ENCODE measurements around the gene CD164. TPM values are rescaled to one million over a fixed set of nuclear protein-coding genes. Genes with fewer than 3 reads are reported as not detected.

CD164 gene
- total and polyA plus RNA-seq, 4 donors = 131 to 300 (median 206) TPM

DNA sequence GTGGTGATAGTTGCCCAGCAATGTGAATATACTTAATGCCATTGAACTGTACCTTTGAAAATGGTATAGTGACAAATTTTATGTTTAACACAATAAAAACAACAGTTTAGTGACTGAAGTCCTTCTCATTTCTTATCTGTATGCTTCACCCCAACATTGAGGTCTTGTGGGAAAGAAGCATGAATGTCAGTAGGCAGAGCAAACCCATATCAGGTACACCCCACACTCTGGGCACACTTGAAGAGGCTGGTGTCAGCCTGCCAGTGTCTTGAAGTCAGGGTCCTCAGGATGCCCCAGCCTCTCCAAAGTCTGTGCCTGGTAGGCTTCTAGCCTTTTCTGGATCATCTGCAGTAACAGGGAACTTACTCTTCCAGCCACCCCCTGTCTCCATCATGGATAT is 51.2 kb downstream of the CD164 start:
- H3K9me3 ChIP-seq (ENCODE audit: control insufficient read depth in 4 of 4, insufficient read depth in 3 of 4, low read length in 3 of 4) = peaks cover 0 to 4% (median 0%) of the 10 kb centered on the region in 4 donors
- H3K4me3 ChIP-seq = no peak overlapping the region
- H3K4me1 ChIP-seq (ENCODE audit: control insufficient read depth in 5 of 5, insufficient read depth in 5 of 5, low read length in 5 of 5) = peaks cover 0 to 6% (median 0%) of the 10 kb centered on the region in 5 donors
- no peak overlapping the region for H3K27ac ChIP-seq (ENCODE audit: low read depth in 1 of 2, low read length in 1 of 2)
- TF ChIP-seq, protein P1, sequence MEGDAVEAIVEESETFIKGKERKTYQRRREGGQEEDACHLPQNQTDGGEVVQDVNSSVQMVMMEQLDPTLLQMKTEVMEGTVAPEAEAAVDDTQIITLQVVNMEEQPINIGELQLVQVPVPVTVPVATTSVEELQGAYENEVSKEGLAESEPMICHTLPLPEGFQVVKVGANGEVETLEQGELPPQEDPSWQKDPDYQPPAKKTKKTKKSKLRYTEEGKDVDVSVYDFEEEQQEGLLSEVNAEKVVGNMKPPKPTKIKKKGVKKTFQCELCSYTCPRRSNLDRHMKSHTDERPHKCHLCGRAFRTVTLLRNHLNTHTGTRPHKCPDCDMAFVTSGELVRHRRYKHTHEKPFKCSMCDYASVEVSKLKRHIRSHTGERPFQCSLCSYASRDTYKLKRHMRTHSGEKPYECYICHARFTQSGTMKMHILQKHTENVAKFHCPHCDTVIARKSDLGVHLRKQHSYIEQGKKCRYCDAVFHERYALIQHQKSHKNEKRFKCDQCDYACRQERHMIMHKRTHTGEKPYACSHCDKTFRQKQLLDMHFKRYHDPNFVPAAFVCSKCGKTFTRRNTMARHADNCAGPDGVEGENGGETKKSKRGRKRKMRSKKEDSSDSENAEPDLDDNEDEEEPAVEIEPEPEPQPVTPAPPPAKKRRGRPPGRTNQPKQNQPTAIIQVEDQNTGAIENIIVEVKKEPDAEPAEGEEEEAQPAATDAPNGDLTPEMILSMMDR (IDR thresholded peaks at IDR 0.05; ENCODE audit: control extremely low read depth, extremely low read depth) = no peak
- DNase-seq = no peak
- no peaks in the 10 kb centered on the region for H3K27me3 ChIP-seq (ENCODE audit: control insufficient read depth in 3 of 3, insufficient read depth in 3 of 3, low read length in 2 of 3)
- H3K9ac ChIP-seq (ENCODE audit: insufficient read depth in 1 of 2, low read length in 2 of 2) = no peak overlapping the region
- no peaks in the 10 kb centered on the region for H3K36me3 ChIP-seq (ENCODE audit: control insufficient read depth in 4 of 4, insufficient read depth in 4 of 4, low read length in 4 of 4)
- ATAC-seq (ENCODE audit: insufficient read depth, low FRiP score) = no peak

DNA sequence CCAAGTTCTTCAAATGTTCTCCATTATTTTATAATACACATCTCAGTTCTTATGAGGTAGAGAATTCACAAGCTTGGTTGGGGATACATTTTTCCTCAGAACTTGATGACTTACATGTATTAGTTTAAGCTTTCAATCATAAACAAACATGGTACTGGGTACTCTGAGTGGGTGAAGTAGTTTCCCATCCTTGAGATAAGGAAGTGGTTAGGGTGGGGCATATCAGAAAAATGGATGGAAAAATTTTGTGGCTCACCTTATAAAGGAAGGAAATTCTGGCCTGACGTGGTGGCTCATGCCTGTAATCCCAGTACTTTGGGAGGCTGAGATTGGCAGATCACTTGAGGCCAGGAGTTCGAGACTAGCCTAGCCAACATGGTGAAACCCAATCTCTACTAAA is 52.0 kb downstream of the CD164 start:
- Histone ChIP-seq H3K36me3 (ENCODE audit: control insufficient read depth in 4 of 4, insufficient read depth in 4 of 4, low read length in 4 of 4) (no peaks in the 10 kb centered on the region), H3K9ac (ENCODE audit: insufficient read depth in 1 of 2, low read length in 2 of 2) (no peak overlapping the region), H3K4me3 (no peak overlapping the region), H3K27ac (ENCODE audit: low read depth in 1 of 2, low read length in 1 of 2) (no peak overlapping the region), H3K4me1 (ENCODE audit: control insufficient read depth in 5 of 5, insufficient read depth in 5 of 5, low read length in 5 of 5) (peaks cover 0 to 6% (median 0%) of the 10 kb centered on the region in 5 donors), H3K27me3 (ENCODE audit: control insufficient read depth in 3 of 3, insufficient read depth in 3 of 3, low read length in 2 of 3) (no peaks in the 10 kb centered on the region), H3K9me3 (ENCODE audit: control insufficient read depth in 4 of 4, insufficient read depth in 3 of 4, low read length in 3 of 4) (peaks cover 0 to 4% (median 0%) of the 10 kb centered on the region in 4 donors)
- TF ChIP-seq, protein P1 (IDR thresholded peaks at IDR 0.05; ENCODE audit: control extremely low read depth, extremely low read depth) = no peak
- ATAC-seq (ENCODE audit: insufficient read depth, low FRiP score) (no peak), DNase-seq (no peak)
- WGBS, 2 donors = 59 to 64% methylated on average over 2 of the region's 2 CpGs

DNA sequence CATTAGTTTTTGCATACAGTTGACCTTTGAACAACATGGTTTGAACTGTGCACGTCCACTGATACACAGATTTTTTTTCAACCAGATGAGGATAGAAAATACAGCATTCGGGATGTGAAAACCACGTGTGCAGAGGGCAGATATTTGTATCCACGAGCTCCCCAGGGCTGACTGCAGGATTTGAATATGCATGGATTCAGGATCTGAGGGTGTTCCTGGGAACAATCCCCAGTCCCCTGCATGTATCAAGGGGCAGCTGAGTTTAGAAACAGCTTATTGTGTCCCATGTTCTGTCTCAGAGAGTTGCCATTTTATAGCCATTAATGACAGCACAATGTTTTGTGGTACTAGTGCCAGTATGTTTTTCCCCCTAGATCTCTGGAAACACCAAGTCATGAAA is 53.6 kb downstream of the CD164 start:
- Histone ChIP-seq H3K9me3 (ENCODE audit: control insufficient read depth in 4 of 4, insufficient read depth in 3 of 4, low read length in 3 of 4) (peaks cover 0 to 2% (median 0%) of the 10 kb centered on the region in 4 donors), H3K9ac (ENCODE audit: insufficient read depth in 1 of 2, low read length in 2 of 2) (no peak overlapping the region), H3K27me3 (ENCODE audit: control insufficient read depth in 3 of 3, insufficient read depth in 3 of 3, low read length in 2 of 3) (no peaks in the 10 kb centered on the region), H3K4me3 (no peak overlapping the region), H3K27ac (ENCODE audit: low read depth in 1 of 2, low read length in 1 of 2) (no peak overlapping the region), H3K4me1 (ENCODE audit: control insufficient read depth in 5 of 5, insufficient read depth in 5 of 5, low read length in 5 of 5) (peaks cover 0 to 8% (median 0%) of the 10 kb centered on the region in 5 donors), H3K36me3 (ENCODE audit: control insufficient read depth in 4 of 4, insufficient read depth in 4 of 4, low read length in 4 of 4) (no peaks in the 10 kb centered on the region)
- no peak for ATAC-seq (ENCODE audit: insufficient read depth, low FRiP score)
- 81 to 82% methylated on average over 4 of the region's 4 CpGs for WGBS, 2 donors
- DNase-seq = no peak
- TF ChIP-seq, protein P1 (IDR thresholded peaks at IDR 0.05; ENCODE audit: control extremely low read depth, extremely low read depth) = no peak

DNA sequence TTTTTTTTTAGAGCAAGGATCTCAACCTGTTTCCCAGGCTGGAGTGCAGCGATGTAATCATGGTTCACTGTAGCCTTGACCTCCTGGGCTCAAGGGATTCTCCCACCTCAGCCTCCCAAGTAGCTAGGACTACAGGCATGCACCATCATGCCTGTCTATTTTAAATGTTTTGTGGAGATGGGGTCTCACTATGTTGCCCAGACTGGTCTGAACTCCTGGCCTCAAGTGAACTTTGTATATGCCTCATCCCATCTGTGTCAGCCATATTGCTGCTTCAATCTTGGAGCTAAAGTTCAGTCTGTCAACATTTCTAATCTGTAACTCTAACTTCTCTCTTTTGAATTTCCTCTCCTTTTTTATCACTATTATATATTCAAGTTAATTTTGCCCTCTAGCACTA is 54.3 kb downstream of the CD164 start:
- H3K4me3 ChIP-seq = no peak overlapping the region
- WGBS, 2 donors = 97 to 100% methylated on average over 1 of the region's 1 CpG
- TF ChIP-seq, protein P1 (IDR thresholded peaks at IDR 0.05; ENCODE audit: control extremely low read depth, extremely low read depth) = no peak
- no peak overlapping the region for H3K9ac ChIP-seq (ENCODE audit: insufficient read depth in 1 of 2, low read length in 2 of 2)
- H3K4me1 ChIP-seq (ENCODE audit: control insufficient read depth in 5 of 5, insufficient read depth in 5 of 5, low read length in 5 of 5) = peaks cover 0 to 8% (median 0%) of the 10 kb centered on the region in 5 donors
- no peak overlapping the region for H3K27ac ChIP-seq (ENCODE audit: low read depth in 1 of 2, low read length in 1 of 2)
- H3K9me3 ChIP-seq (ENCODE audit: control insufficient read depth in 4 of 4, insufficient read depth in 3 of 4, low read length in 3 of 4) = peaks cover 0 to 2% (median 0%) of the 10 kb centered on the region in 4 donors
- no peaks in the 10 kb centered on the region for H3K36me3 ChIP-seq (ENCODE audit: control insufficient read depth in 4 of 4, insufficient read depth in 4 of 4, low read length in 4 of 4)
- ATAC-seq (ENCODE audit: insufficient read depth, low FRiP score) = no peak
- H3K27me3 ChIP-seq (ENCODE audit: control insufficient read depth in 3 of 3, insufficient read depth in 3 of 3, low read length in 2 of 3) = no peaks in the 10 kb centered on the region
- DNase-seq = no peak

All from lung (tissue), 12 donors.